IMR-90 (cell line): ENCODE data around the gene DNAJC12. TPM values are rescaled to one million over a fixed set of nuclear protein-coding genes. Genes with fewer than 3 reads are reported as not detected.

Experiments
- ATAC-seq: fragments of 200-7000 bp; cut with Tn5 transposase; 2 replicates; pipeline ENCODE4 v1.9.1; 2020; ENCODE audit warnings: low read depth, mild to moderate bottlenecking, moderate library complexity
- BruUV-seq: library from RNA; stranded (reverse); fragments of 400-500 nt; replicated peaks from 2 replicates; lab custom pipeline; 2021; lab: Mats Ljungman, UMichigan
- CTCF ChIA-PET: fragments of 300-600 bp; formaldehyde crosslinking; extraction: SDS; loops from one replicate; lab custom pipeline; 2021; ENCODE audit warnings: antibody characterized with exemption; lab: Yijun Ruan, JAX
- POLR2A ChIA-PET: fragments of 300-600 bp; sonication (Branson Sonifier 250); formaldehyde crosslinking; loops from one replicate; lab custom pipeline; 2022; ENCODE audit warnings: antibody characterized with exemption; ENCODE audit not compliant: unreplicated experiment; lab: Charles Lee
- DNase-seq: peaks from one replicate; pipeline ENCODE4 v3.0.0; 2013
- H2AFZ ChIP-seq: replicated peaks from 2 replicates; pipeline ENCODE3; 2013; ENCODE audit warnings: low read length, mild to moderate bottlenecking; ENCODE audit not compliant: poor library complexity
- H2AK5ac ChIP-seq: 2 replicates; pipeline ENCODE4 v1.6.1; 2013; ENCODE audit warnings: low read depth, low read length, inconsistent platforms
- H2AK9ac ChIP-seq: replicated peaks from 2 replicates; pipeline ENCODE3; 2013; ENCODE audit warnings: mild to moderate bottlenecking, low read depth, low read length, moderate library complexity; ENCODE audit not compliant: poor library complexity
- H2BK120ac ChIP-seq: 2 replicates; pipeline ENCODE4 v1.6.1; 2013; ENCODE audit warnings: low read depth, low read length, inconsistent platforms
- H2BK15ac ChIP-seq: 3 replicates; pipeline ENCODE4 v1.6.1; 2013; ENCODE audit warnings: low read depth, low read length, inconsistent platforms
- H2BK20ac ChIP-seq: 2 replicates; pipeline ENCODE4 v1.6.1; 2013; ENCODE audit warnings: low read depth, mild to moderate bottlenecking, inconsistent platforms, low read length, moderate library complexity
- H2BK5ac ChIP-seq: 2 replicates; pipeline ENCODE4 v1.6.1; 2013; ENCODE audit warnings: mild to moderate bottlenecking, low read depth, low read length, inconsistent platforms; ENCODE audit not compliant: poor library complexity, severe bottlenecking
- H3K14ac ChIP-seq: replicated peaks from 2 replicates; pipeline ENCODE4 v1.6.1; 2013; ENCODE audit warnings: low read depth, low read length, inconsistent platforms
- H3K18ac ChIP-seq: 2 replicates; pipeline ENCODE4 v1.6.1; 2013; ENCODE audit warnings: low read depth, low read length, control low read depth
- H3K23ac ChIP-seq: 2 replicates; pipeline ENCODE4 v1.6.1; 2013; ENCODE audit warnings: low read depth, low read length, inconsistent platforms
- H3K27ac ChIP-seq: 2 replicates; pipeline ENCODE4 v1.5.1; 2013; ENCODE audit warnings: mild to moderate bottlenecking, control low read depth, low read length; ENCODE audit not compliant: insufficient read depth
- H3K27me3 ChIP-seq: 2 replicates; pipeline ENCODE4 v1.6.1; 2013; ENCODE audit warnings: low read length; ENCODE audit not compliant: control insufficient read depth, insufficient read depth
- H3K36me3 ChIP-seq: 2 replicates; pipeline ENCODE4 v1.6.1; 2013; ENCODE audit warnings: low read length, mixed read lengths; ENCODE audit not compliant: control insufficient read depth, insufficient read depth
- H3K4ac ChIP-seq: 2 replicates; pipeline ENCODE4 v1.6.1; 2013; ENCODE audit warnings: low read depth, low read length, inconsistent platforms
- H3K4me1 ChIP-seq: 2 replicates; pipeline ENCODE4 v1.6.1; 2013; ENCODE audit warnings: low read length, mixed read lengths; ENCODE audit not compliant: control insufficient read depth, insufficient read depth
- H3K4me2 ChIP-seq: 2 replicates; pipeline ENCODE4 v1.6.1; 2013; ENCODE audit warnings: low read depth, mild to moderate bottlenecking, control low read depth, low read length, moderate library complexity
- H3K4me3 ChIP-seq: 2 replicates; pipeline ENCODE4 v1.5.1; 2013; ENCODE audit warnings: low read depth, mild to moderate bottlenecking, control low read depth, low read length, moderate library complexity; ENCODE audit not compliant: insufficient read depth
- H3K56ac ChIP-seq: 2 replicates; pipeline ENCODE4 v1.6.1; 2013; ENCODE audit warnings: low read length, inconsistent platforms; ENCODE audit not compliant: insufficient read depth; ENCODE audit errors: extremely low read depth
- H3K79me1 ChIP-seq, 2 experiments: 2 replicates each; pipeline ENCODE4 v1.6.1; 2013; ENCODE audit warnings: low read length in 2 of 2, inconsistent platforms in 1 of 2, low read depth in 1 of 2
- H3K9ac ChIP-seq: 2 replicates; pipeline ENCODE4 v1.6.1; 2013; ENCODE audit warnings: low read depth, low read length, control low read depth
- H3K9me1 ChIP-seq: 2 replicates; pipeline ENCODE4 v1.6.1; 2013; ENCODE audit warnings: low read length, inconsistent platforms; ENCODE audit not compliant: insufficient read depth
- H3K9me3 ChIP-seq: 2 replicates; pipeline ENCODE4 v1.6.1; 2013; ENCODE audit warnings: low read length; ENCODE audit not compliant: control insufficient read depth, insufficient read depth
- H4K20me1 ChIP-seq: 2 replicates; pipeline ENCODE4 v1.6.1; 2013; ENCODE audit warnings: low read length, inconsistent platforms; ENCODE audit not compliant: insufficient read depth
- H4K5ac ChIP-seq: 2 replicates; pipeline ENCODE4 v1.6.1; 2013; ENCODE audit warnings: mild to moderate bottlenecking, low read depth, low read length, control low read depth
- H4K8ac ChIP-seq, 2 experiments: 2 replicates each; pipeline ENCODE4 v1.6.1; 2013; ENCODE audit warnings: low read depth in 2 of 2, low read length in 2 of 2, control low read depth in 1 of 2, inconsistent platforms in 1 of 2
- H4K91ac ChIP-seq: 2 replicates; pipeline ENCODE4 v1.6.1; 2013; ENCODE audit warnings: low read depth, low read length, inconsistent platforms; ENCODE audit not compliant: insufficient read depth
- CEBPB ChIP-seq: IDR thresholded peaks from 2 replicates; pipeline ENCODE4 v1.6.1; 2012; ENCODE audit warnings: low read depth, low read length, improper control_type of control experiment
- POLR2A ChIP-seq: IDR thresholded peaks from 2 replicates; pipeline ENCODE4 v1.6.1; 2012; ENCODE audit warnings: mild to moderate bottlenecking, low read depth, low read length
- WGBS, 2 experiments: methylation state at CpG; one replicate each; pipeline versions ENCODE4 v1.1.5 to v1.1.7; 2013; ENCODE audit warnings: missing lambda C conversion rate in 2 of 2; ENCODE audit not compliant: insufficient read length in 1 of 2; ENCODE audit errors: extremely low coverage in 2 of 2; 5-methylcytosine and 5-hydroxymethylcytosine counted together
- dilution Hi-C: fragments of 300-500 bp; cut with HindIII; formaldehyde crosslinking; loops from one replicate; pipeline ENCODE4 v1.14.3; 2018; ENCODE audit warnings: low sequenced_read_pairs; ENCODE audit not compliant: unreplicated experiment
- in situ Hi-C: fragments of 300-500 bp; cut with MboI; formaldehyde crosslinking; loops from 3 replicates; pipeline ENCODE4 v1.14.3; 2019; ENCODE audit warnings: low sequenced_read_pairs, inconsistent platforms, mixed read lengths
- intact Hi-C: fragments of 100-400 bp; cut with micrococcal nuclease; formaldehyde crosslinking; loops from 2 replicates; pipeline ENCODE4 v1.10.0; 2022
- microRNA-seq, 2 experiments: library from miRNA; stranded (forward) in 1 of 2; unstranded in 1 of 2; fragments of 10-50 nt in 1 of 2; fragments of <30 nt in 1 of 2; gene quantifications in 1 of 2; microRNA quantifications in 1 of 2; one replicate each; pipeline versions ENCODE3 to v1.1.0; 2013 to 2020; ENCODE audit not compliant: insufficient read depth in 1 of 2, insufficient read length in 1 of 2, unreplicated experiment in 1 of 2
- polyA plus RNA-seq, 3 experiments: library from polyadenylated mRNA; depleted of rRNA; stranded (reverse); fragments of >200 nt; gene quantifications; 2 replicates each; pipeline ENCODE4 v1.2.3, GENCODE V29; 2012; ENCODE audit warnings: low replicate concordance in 1 of 3
- small RNA-seq, 5 experiments: library from RNA; depleted of rRNA; stranded (forward); fragments of <200 nt; gene quantifications; one replicate each; pipeline ENCODE3, GENCODE V24; 2012
- total RNA-seq: library from RNA; depleted of rRNA; stranded (reverse); fragments of >200 nt; gene quantifications from 2 replicates; pipeline ENCODE4 v1.2.3, GENCODE V29; 2012; rRNA removed

The DNAJC12 gene
- total and polyA plus RNA-seq, 2 of the 4 experiments (the other 2 are of a cell fraction): 2.3 to 2.9 TPM

GRCh38 chr10:67760272-67760671 is 77.7 kb downstream of the DNAJC12 start:
- POLR2A ChIA-PET: no interaction called here
- intact Hi-C loops (loop anchor here (5.0 kb wide), 1 partner anchor 143 kb away; no protein-coding TSS in a partner anchor), in situ Hi-C loops (no loop called here), dilution Hi-C loops (no loop called here)
- Histone ChIP-seq H3K14ac (no peak overlapping the region), H2BK120ac (no peak overlapping the region), H3K4ac (no peak overlapping the region), H3K9ac (no peak overlapping the region), H3K36me3 (no peaks in the 10 kb centered on the region), H2BK15ac (no peak overlapping the region), H3K4me2 (no peak overlapping the region), H2AK9ac (no peak overlapping the region), H2AFZ (no peak overlapping the region), H3K27ac (no peak overlapping the region), H3K27me3 (no peaks in the 10 kb centered on the region), H3K4me1 (no peaks in the 10 kb centered on the region), H3K79me1 (no peaks in the 10 kb centered on the region), H3K56ac (no peak overlapping the region), H4K5ac (no peak overlapping the region), H2AK5ac (no peak overlapping the region), H4K20me1 (peaks cover 2% of the 10 kb centered on the region; the same call in 1 of the 2 replicates), H4K91ac (no peak overlapping the region), H3K9me3 (no peaks in the 10 kb centered on the region), H3K9me1 (no peaks in the 10 kb centered on the region), H3K23ac (no peak overlapping the region), H3K4me3 (no peak overlapping the region), H2BK20ac (no peak overlapping the region), H4K8ac (no peak overlapping the region), H3K18ac (no peak overlapping the region), H2BK5ac (no peak overlapping the region)
- 83% methylated on average over 3 of the region's 7 CpGs; no CpG with 5 or more reads in 1 of the 2 experiments for WGBS, 2 experiments
- TF ChIP-seq CEBPB (peak; percentile 55; the same call in 1 of the 2 replicates), POLR2A (no peak)
- no peak for DNase-seq
- no peak for ATAC-seq
- BruUV-seq: no TSS peak
- CTCF ChIA-PET: no interaction called here

Small RNA genes within 50 kb of the gene (microRNA-seq; reads per million reads assigned to microRNA genes)
- gene RN7SL394P (ENCODE audit: insufficient read depth, insufficient read length): not detected
- gene RNU6-1250P (ENCODE audit: insufficient read depth, insufficient read length): not detected
- not detected for gene RNU6-523P (ENCODE audit: insufficient read depth, insufficient read length)

Small RNA genes within 50 kb of the gene (small RNA-seq; reads per million reads assigned to genes)
- gene RN7SL394P (0 to 0.15 (median 0) reads per million in 5 experiments), gene RNU6-1250P (0 reads per million in 5 experiments), gene RNU6-523P (0 reads per million in 5 experiments)

Other genes starting within 250 kb of the DNAJC12 start
- 0.83 and 0.90 TPM in 2 replicates for gene CTNNA3, start 142.0 kb downstream of the DNAJC12 start, total RNA-seq
- gene CTNNA3, start 142.0 kb downstream of the DNAJC12 start, polyA plus RNA-seq (2012; rRNA removed): 0.19 TPM in 1 of 2 replicates, not detected in the other
- 12.9 and 20.6 TPM in 2 replicates for gene SIRT1, start 46.5 kb upstream of the DNAJC12 start, total RNA-seq
- 6.9 and 9.5 TPM in 2 replicates for gene SIRT1, start 46.5 kb upstream of the DNAJC12 start, polyA plus RNA-seq (2012; rRNA removed)
- gene HERC4, start 237.1 kb upstream of the DNAJC12 start, total RNA-seq: 92.8 and 177 TPM in 2 replicates
- 46.1 and 66.6 TPM in 2 replicates for gene HERC4, start 237.1 kb upstream of the DNAJC12 start, polyA plus RNA-seq (2012; rRNA removed)